Subcutaneous adipose tissue (tissue), 4 donors: ENCODE results near the gene ZNF497. TPM values are rescaled to one million over a fixed set of nuclear protein-coding genes. Genes with fewer than 3 reads are reported as not detected.

ENCODE experiments used
- CTCF ChIP-seq: fragments of 450-650 bp; IDR thresholded peaks from one replicate; pipeline ENCODE4 v1.5.1; 2016; ENCODE audit warnings: low read depth, mild to moderate bottlenecking, control low read depth, antibody characterized with exemption, moderate library complexity
- total RNA-seq, 4 donors: library from RNA; depleted of rRNA; stranded (reverse); fragments of >200 nt; gene quantifications; one replicate each; pipeline ENCODE4 v1.1.0, GENCODE V29; 2016

Gene ZNF497
- total RNA-seq, 4 donors from 2014 or later, result 0.51 to 4.1 (median 0.88) TPM; not detected in 1

DNA sequence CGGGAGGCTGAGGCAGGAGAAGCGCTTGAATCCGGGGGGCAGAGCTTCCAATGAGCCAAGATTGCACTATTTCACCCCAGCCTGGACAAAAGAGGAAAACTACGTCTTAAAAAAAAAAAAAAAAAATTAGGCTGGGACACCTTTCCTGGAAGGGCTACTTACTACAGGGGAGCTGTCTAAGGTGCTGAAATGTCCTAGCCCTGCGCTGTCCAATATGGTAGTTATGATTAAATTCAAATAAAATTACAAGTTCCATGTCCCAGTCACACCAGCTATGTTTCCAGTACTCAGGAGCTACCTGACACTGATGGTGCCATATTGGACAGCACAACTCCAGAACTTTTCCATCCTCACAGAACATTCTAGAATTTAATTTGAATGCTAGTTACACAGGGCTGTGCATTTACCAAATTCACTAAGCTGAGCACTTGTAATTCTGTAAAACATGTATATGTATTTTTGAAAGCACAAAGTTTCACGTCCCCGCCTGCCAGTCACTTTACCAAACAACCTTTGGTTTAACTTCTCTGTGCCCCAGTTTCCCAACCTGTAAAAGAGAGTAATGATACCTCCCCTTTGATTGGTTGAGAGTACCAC, 45.0 kb downstream of the ZNF497 start:
- TF ChIP-seq CTCF, result no peak

DNA sequence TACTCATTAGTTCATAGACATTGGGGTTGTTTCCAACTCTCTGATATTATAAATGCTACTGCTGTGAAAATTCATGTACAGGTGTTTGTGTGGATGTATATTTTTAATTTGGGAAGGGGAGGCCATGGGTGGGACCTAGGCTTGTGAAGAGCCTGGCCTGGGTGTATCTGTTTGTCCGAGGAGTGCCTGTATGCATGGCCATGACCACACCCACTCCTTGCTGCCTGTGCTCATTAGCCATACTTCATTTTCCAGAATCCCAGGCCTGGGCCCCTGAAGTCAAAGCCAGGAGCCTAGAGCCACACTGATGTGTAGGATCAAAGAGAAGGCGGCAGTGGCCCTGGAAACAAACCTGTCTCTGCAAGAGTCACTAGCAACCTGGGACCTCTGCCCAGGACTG, 47.0 kb downstream of the ZNF497 start:
- no peak for TF ChIP-seq CTCF

DNA sequence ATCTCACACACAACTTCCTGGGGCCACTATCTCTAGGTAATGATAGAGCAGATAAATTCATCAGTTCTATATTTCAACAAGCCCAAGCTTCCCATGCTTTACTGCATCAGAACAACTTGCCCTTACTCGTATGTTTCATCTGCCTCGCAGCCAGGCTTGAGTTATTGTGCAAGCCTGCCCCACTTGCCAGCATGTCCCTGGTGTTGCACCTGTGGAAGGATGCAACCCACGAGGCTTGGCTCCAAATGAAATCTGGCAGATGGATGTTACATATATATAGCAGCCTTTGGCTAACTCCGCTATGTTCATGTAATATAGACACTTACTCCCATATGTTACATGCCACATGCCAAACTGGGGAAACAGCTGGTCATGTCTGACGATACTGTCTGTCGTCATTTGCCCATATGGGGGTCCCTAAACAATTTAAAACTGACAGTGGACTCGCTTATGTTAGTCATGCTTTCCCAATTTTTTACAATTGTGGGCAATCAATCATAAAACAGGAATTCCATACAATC, 51.1 kb downstream of the ZNF497 start:
- no peak for TF ChIP-seq CTCF

DNA sequence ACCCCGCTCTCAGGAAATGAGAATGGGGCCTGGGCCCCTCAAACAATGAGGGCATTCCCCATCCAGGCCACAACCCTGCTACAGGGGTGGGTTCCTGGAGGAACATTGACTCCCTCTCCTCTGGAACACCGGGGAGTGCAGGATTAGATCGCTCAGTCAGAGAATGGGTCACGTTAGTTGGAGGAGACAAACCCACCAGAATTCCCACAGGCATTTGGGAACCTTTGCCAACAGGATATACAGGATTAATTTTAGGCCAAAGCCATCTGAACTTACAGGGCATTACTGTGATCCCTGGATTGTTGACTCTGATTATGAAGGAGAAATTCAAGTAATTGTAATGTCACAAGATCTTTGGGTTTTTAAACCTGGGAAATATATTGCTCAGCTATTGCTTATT, 54.8 kb downstream of the ZNF497 start:
- no peak for TF ChIP-seq CTCF

DNA sequence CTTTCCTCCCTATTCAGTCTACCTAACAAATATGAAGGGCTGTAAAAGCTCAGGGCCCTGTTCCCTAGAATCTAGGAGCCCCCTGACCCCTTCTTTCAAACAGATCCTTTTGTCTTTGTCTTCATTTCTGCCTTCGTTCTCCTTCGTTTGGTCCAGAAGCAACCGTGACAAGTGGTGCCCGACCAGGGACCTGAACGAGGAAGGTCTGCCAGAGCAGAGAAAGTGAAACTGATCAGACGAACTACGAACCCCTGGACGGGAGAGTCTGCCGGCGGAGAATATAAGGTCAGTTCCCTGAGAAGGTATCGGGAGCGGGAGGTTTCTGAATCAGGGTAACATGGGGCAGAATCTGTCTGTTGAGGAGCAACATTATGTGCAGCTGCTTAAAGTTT, 56.6 kb downstream of the ZNF497 start:
- TF ChIP-seq CTCF, result no peak

DNA sequence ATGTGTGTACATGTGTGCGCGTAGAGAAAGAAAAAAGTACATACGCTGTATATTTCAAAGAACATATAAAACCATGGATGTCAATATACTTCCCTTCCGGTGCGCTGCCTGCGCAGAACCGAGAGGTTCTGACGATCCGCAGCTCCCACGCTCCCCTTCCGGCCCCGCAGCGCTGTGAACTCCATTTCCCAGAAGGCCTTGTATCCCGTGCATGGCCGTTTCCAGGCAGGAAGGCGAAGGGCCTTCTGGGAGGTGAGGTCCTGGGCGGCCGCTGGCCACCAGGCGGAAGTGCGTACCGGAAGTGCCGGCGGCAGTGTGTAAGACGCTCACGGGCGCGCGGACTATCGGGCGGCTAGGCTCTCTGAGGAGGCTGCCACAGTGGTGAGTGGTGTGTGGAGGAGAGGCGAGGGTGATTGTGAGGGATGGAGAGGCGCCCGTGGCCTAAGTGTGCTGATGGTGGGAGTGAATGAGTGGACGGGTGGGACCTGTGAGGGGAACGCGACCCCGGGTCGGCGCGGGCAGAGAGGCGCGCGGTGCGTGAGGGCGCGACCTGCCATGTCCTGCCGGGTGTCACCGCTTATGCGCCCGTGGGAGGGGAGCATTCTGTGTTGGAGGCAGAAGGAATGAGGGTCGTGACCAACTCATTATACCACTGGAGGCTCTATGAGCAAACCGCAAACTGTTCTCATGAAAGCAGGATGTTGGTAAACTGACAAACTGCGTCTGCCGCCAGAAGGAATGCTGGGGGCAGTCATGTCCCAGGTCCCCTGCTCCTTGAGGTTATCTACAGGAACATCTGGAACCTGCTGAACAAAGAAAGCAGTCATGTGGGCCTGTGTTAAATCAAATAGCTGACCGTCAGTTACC, 57.3 kb downstream of the ZNF497 start, which contains the start of gene ERVK3-1:
ERVK3-1 (plus strand) TSS at position 313 of the 867 bp plus-strand sequence. CDS start 6,792 bp downstream, outside the sequence.
- no peak for TF ChIP-seq CTCF

DNA sequence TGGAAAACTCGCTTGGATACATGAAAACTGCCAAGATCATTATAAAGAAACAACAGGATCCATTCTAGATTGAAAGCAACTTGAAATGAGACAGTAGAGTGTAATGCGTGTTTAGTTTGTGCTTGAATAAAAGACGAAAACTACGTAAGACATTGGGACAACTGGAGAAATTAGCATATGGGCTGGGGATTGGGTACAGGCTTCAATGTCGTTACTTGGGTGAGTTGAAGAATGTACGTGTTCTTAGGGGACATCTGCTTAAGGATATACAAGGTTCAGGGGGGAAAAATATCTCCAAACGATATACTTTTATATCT, 57.8 kb downstream of the ZNF497 start:
- no peak for TF ChIP-seq CTCF
